ENCODE data around the gene FIGN. TPM values are rescaled to one million over a fixed set of nuclear protein-coding genes. Genes with fewer than 3 reads are reported as not detected.

The FIGN gene
- total RNA-seq, 4 donors from 2014 or later, result 3.7 to 14.1 (median 11.6) TPM

DNA sequence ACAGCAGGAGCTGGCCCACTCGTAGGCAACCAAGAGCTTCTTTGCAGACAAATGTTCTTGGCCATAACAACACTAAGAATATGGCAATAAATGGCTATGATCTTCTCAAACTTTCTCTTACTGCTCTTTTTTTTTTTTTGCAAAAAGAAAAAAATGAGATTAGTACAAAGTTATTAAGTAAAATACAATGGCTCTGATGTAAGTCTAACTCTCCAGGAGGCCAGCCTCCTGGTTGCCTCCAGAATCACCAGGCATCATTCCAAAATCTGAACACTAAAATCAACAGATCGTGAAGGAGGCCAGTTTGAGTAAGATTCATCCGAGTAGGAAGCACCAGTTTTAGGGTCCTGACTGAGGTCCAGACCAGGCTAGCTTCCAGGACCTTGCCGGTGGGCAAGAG lies 20.8 kb upstream of the FIGN start:
- TF ChIP-seq, protein P1, sequence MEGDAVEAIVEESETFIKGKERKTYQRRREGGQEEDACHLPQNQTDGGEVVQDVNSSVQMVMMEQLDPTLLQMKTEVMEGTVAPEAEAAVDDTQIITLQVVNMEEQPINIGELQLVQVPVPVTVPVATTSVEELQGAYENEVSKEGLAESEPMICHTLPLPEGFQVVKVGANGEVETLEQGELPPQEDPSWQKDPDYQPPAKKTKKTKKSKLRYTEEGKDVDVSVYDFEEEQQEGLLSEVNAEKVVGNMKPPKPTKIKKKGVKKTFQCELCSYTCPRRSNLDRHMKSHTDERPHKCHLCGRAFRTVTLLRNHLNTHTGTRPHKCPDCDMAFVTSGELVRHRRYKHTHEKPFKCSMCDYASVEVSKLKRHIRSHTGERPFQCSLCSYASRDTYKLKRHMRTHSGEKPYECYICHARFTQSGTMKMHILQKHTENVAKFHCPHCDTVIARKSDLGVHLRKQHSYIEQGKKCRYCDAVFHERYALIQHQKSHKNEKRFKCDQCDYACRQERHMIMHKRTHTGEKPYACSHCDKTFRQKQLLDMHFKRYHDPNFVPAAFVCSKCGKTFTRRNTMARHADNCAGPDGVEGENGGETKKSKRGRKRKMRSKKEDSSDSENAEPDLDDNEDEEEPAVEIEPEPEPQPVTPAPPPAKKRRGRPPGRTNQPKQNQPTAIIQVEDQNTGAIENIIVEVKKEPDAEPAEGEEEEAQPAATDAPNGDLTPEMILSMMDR (IDR thresholded peaks at IDR 0.05; ENCODE audit: low read depth), result no peak

- TF ChIP-seq, protein P1 (IDR thresholded peaks at IDR 0.05; ENCODE audit: low read depth), result no peak
Measured at GRCh38 chr2:163755366-163755765, 19.6 kb upstream of the FIGN start.

DNA sequence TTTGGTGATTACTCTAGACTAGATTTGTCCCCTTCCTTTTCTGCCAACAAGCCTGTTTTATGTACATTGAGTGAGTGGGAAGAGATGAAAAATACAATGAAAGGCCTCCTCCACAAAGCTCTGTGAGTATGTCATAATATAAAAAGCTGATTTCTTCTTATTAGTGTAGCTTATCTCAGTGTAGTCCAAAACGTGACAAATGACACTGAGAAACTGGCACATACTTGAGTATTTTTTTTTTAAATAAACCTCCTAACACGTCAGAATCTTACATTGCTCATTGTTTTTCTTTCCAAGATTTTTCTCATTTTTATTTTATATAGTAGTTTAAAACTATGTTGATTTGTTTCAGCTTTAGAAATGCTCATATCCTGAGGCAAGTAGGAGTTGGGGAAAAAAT lies 17.9 kb upstream of the FIGN start:
- TF ChIP-seq, protein P1 (IDR thresholded peaks at IDR 0.05; ENCODE audit: low read depth), result no peak

DNA sequence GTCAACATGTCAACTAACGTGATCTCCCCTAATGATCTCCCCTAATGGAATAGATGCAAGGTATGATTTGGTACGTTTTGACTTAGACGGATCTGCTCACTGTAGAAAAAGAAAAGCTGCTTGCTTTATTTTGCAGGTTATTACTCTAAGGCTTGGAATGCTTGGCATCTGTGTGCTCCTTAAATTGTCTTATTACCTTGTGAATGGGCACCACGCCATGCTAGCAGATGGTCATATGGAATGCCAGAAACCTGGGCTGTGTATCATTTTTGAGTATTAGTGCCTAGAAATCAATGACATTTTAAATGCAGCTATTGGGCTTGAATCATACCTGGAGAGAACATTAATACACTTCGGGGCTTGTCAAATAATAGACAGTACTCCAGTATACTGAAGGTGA lies 16.5 kb upstream of the FIGN start:
- TF ChIP-seq, protein P1 (IDR thresholded peaks at IDR 0.05; ENCODE audit: low read depth), result no peak

- TF ChIP-seq, protein P1 (IDR thresholded peaks at IDR 0.05; ENCODE audit: low read depth), result no peak
Measured at GRCh38 chr2:163751696-163752095, 15.9 kb upstream of the FIGN start.

- TF ChIP-seq, protein P1 (IDR thresholded peaks at IDR 0.05; ENCODE audit: low read depth), result no peak
Measured at GRCh38 chr2:163748420-163748819, 12.6 kb upstream of the FIGN start.

GRCh38 chr2:163741435-163741834 lies 5.6 kb upstream of the FIGN start:
- TF ChIP-seq, protein P1 (IDR thresholded peaks at IDR 0.05; ENCODE audit: low read depth), result no peak
